SKM-1 (cell line): ENCODE results near the gene NHSL2.
A peak's percentile ranks its signal among the peaks of the same experiment; 100 is the strongest.
"Not testable (repeated sequence)": the region's sequence is repeated elsewhere in the genome, so short reads cannot be mapped to it uniquely, and the experiment has no call there.

Experiments
- DNase-seq: peaks from one replicate; lab custom pipeline; 2025; ENCODE audit not compliant: unreplicated experiment; lab: John Stamatoyannopoulos, UW

NHSL2 gene

GRCh38 chrX:72040506-72040905, 129.9 kb downstream of the NHSL2 start:
- no peak for DNase-seq

- no peak for DNase-seq
These were observed 130.5 kb downstream of the NHSL2 start for GRCh38 chrX:72041176-72041575.

GRCh38 chrX:72041871-72042851, 131.5 kb downstream of the NHSL2 start:
- DNase-seq = no peak

GRCh38 chrX:72042852-72043248, 132.2 kb downstream of the NHSL2 start:
- no peak for DNase-seq

GRCh38 chrX:72043636-72044035, 133.0 kb downstream of the NHSL2 start:
- DNase-seq = no peak

GRCh38 chrX:72045141-72045540, 134.5 kb downstream of the NHSL2 start:
- DNase-seq = no peak

- DNase-seq = no peak
These were observed 135.1 kb downstream of the NHSL2 start for GRCh38 chrX:72045552-72046277.

- no peak for DNase-seq
These were observed 135.8 kb downstream of the NHSL2 start for GRCh38 chrX:72046447-72046846.

GRCh38 chrX:72048510-72049455, 138.1 kb downstream of the NHSL2 start:
- no peak for DNase-seq

- no peak for DNase-seq
These were observed 139.4 kb downstream of the NHSL2 start for GRCh38 chrX:72050011-72050410.

GRCh38 chrX:72051589-72051988, 140.9 kb downstream of the NHSL2 start:
- DNase-seq = no peak

GRCh38 chrX:72052415-72053090, 141.9 kb downstream of the NHSL2 start:
- DNase-seq = no peak

GRCh38 chrX:72053508-72053907, 142.9 kb downstream of the NHSL2 start:
- DNase-seq = no peak

- no peak for DNase-seq
These were observed 144.3 kb downstream of the NHSL2 start for GRCh38 chrX:72054779-72055489.

- peak; percentile 39 for DNase-seq
These were observed 146.7 kb downstream of the NHSL2 start for GRCh38 chrX:72057331-72057730.

- DNase-seq = no peak
These were observed 147.2 kb downstream of the NHSL2 start for GRCh38 chrX:72057849-72058248.

GRCh38 chrX:72058346-72058745, 147.7 kb downstream of the NHSL2 start:
- not testable (repeated sequence) for DNase-seq

GRCh38 chrX:72060196-72060920, 149.7 kb downstream of the NHSL2 start:
- DNase-seq = no peak

GRCh38 chrX:72060921-72061490, 150.4 kb downstream of the NHSL2 start:
- no peak for DNase-seq
